ENCODE measurements around the gene ASAP3.

ASAP3 gene

GRCh38 chr1:23478896-23479665 lies 4.9 kb downstream of the ASAP3 start:
- peak; percentile 37 for DNase-seq

GRCh38 chr1:23477359-23478144 lies 6.4 kb downstream of the ASAP3 start:
- DNase-seq, result no peak

GRCh38 chr1:23475641-23476040 lies 8.3 kb downstream of the ASAP3 start:
- no peak for DNase-seq

GRCh38 chr1:23475134-23475628 lies 8.8 kb downstream of the ASAP3 start:
- no peak for DNase-seq

- DNase-seq, result no peak
These were observed 10.8 kb downstream of the ASAP3 start for GRCh38 chr1:23473037-23473800.

- DNase-seq, result no peak
These were observed 11.5 kb downstream of the ASAP3 start for GRCh38 chr1:23472351-23473036.

GRCh38 chr1:23471473-23472075 lies 12.4 kb downstream of the ASAP3 start:
- DNase-seq, result no peak

GRCh38 chr1:23470282-23471070 lies 13.5 kb downstream of the ASAP3 start:
- no peak for DNase-seq

- no peak for DNase-seq
These were observed 14.5 kb downstream of the ASAP3 start for GRCh38 chr1:23469372-23469982.

GRCh38 chr1:23466423-23466989 lies 17.5 kb downstream of the ASAP3 start:
- DNase-seq, result no peak

- DNase-seq, result no peak
These were observed 20.7 kb downstream of the ASAP3 start for GRCh38 chr1:23463286-23463685.

- DNase-seq, result no peak
These were observed 21.2 kb downstream of the ASAP3 start for GRCh38 chr1:23462766-23463165.

- DNase-seq, result no peak
These were observed 22.9 kb downstream of the ASAP3 start for GRCh38 chr1:23461050-23461449.

- DNase-seq, result no peak
These were observed 23.5 kb downstream of the ASAP3 start for GRCh38 chr1:23460519-23460918.

- no peak for DNase-seq
These were observed 24.6 kb downstream of the ASAP3 start for GRCh38 chr1:23459338-23459757.

GRCh38 chr1:23456226-23456625 lies 27.8 kb downstream of the ASAP3 start:
- no peak for DNase-seq

- no peak for DNase-seq
These were observed 30.5 kb downstream of the ASAP3 start for GRCh38 chr1:23453455-23454000.

GRCh38 chr1:23452011-23452411 lies 32.0 kb downstream of the ASAP3 start:
- DNase-seq, result no peak

GRCh38 chr1:23451441-23451840 lies 32.5 kb downstream of the ASAP3 start:
- no peak for DNase-seq

- DNase-seq, result no peak
These were observed 33.1 kb downstream of the ASAP3 start for GRCh38 chr1:23450894-23451293.

Data from right kidney (tissue), 1 donor.